CD8-positive, alpha-beta memory T cell (primary cell): Measurements from ENCODE around the gene HSDL1. TPM values are rescaled to one million over a fixed set of nuclear protein-coding genes. Genes with fewer than 3 reads are reported as not detected.
"Not testable (repeated sequence)": the region's sequence is repeated elsewhere in the genome, so short reads cannot be mapped to it uniquely, and the experiment has no call there.

Experiments used
- CTCF ChIA-PET: fragments of 350-600 bp; sonication (Branson Sonifier 250); formaldehyde crosslinking; loops from one replicate; lab custom pipeline; 2021; ENCODE audit warnings: antibody characterized with exemption; lab: Charles Lee
- POLR2A ChIA-PET: fragments of 350-600 bp; sonication (Branson Sonifier 250); formaldehyde crosslinking; loops from one replicate; lab custom pipeline; 2021; ENCODE audit warnings: antibody characterized with exemption; lab: Charles Lee
- DNase-seq, 5 donors: peaks; one replicate each; pipeline versions ENCODE4 v3.0.0 to v3.0.0-alpha.2; 2020 to 2022; ENCODE audit warnings: mixed read lengths in 1 of 5
- H3K27ac ChIP-seq: one replicate; pipeline ENCODE4 v1.7.0; 2013; ENCODE audit warnings: low read depth, mild to moderate bottlenecking, low read length, moderate library complexity
- H3K27me3 ChIP-seq: 2 replicates; pipeline ENCODE4 v1.7.0; 2013; ENCODE audit warnings: low read length, mild to moderate bottlenecking; ENCODE audit not compliant: insufficient read depth, poor library complexity, severe bottlenecking
- H3K36me3 ChIP-seq: 2 replicates; pipeline ENCODE4 v1.7.0; 2013; ENCODE audit warnings: mild to moderate bottlenecking, low read length, moderate library complexity; ENCODE audit not compliant: insufficient read depth
- H3K4me1 ChIP-seq: 2 replicates; pipeline ENCODE4 v1.7.0; 2013; ENCODE audit warnings: mild to moderate bottlenecking, low read length, moderate library complexity; ENCODE audit not compliant: insufficient read depth
- H3K4me3 ChIP-seq: 2 replicates; pipeline ENCODE4 v1.7.0; 2013; ENCODE audit warnings: mild to moderate bottlenecking, low read length
- H3K9me3 ChIP-seq: 2 replicates; pipeline ENCODE4 v1.7.0; 2013; ENCODE audit warnings: mild to moderate bottlenecking, low read length
- H3K27ac Mint-ChIP-seq, 8 donors: one replicate each; pipeline ENCODE4 v1.8.0; 2020 to 2021; ENCODE audit warnings: mixed read lengths in 8 of 8, mild to moderate bottlenecking in 6 of 8, inconsistent platforms in 3 of 8, moderate library complexity in 3 of 8
- H3K27me3 Mint-ChIP-seq, 2 donors: one replicate each; pipeline ENCODE4 v1.8.0; 2020 to 2021; ENCODE audit warnings: mixed read lengths in 2 of 2, mild to moderate bottlenecking in 1 of 2, moderate library complexity in 1 of 2
- H3K36me3 Mint-ChIP-seq, 3 donors: one replicate each; pipeline ENCODE4 v1.8.0; 2020 to 2021; ENCODE audit warnings: mixed read lengths in 3 of 3, inconsistent platforms in 1 of 3, mild to moderate bottlenecking in 1 of 3
- H3K4me1 Mint-ChIP-seq, 3 donors: one replicate each; pipeline ENCODE4 v1.8.0; 2020 to 2021; ENCODE audit warnings: mixed read lengths in 3 of 3, inconsistent platforms in 1 of 3, mild to moderate bottlenecking in 1 of 3
- H3K4me3 Mint-ChIP-seq, 7 donors: one replicate each; pipeline ENCODE4 v1.8.0; 2020 to 2021; ENCODE audit warnings: mixed read lengths in 7 of 7, mild to moderate bottlenecking in 6 of 7, moderate library complexity in 4 of 7, inconsistent platforms in 2 of 7
- H3K9me3 Mint-ChIP-seq, 5 donors: one replicate each; pipeline ENCODE4 v1.8.0; 2020 to 2022; ENCODE audit warnings: mixed read lengths in 5 of 5, mild to moderate bottlenecking in 3 of 5, moderate library complexity in 2 of 5, inconsistent platforms in 1 of 5
- polyA plus RNA-seq: library from polyadenylated mRNA; unstranded; fragments of 300-500 nt; fragmentation: Illumina TruSeq; gene quantifications from one replicate; pipeline ENCODE4 v1.2.3, GENCODE V29; 2021
- total RNA-seq, 2 experiments: library from RNA; stranded (reverse); gene quantifications; one replicate each; pipeline ENCODE4 v1.2.3, GENCODE V29; 2021

Gene HSDL1
- total and polyA plus RNA-seq, 3 experiments from 2014 or later: 7.0 to 15.2 (median 13.5) TPM

DNA sequence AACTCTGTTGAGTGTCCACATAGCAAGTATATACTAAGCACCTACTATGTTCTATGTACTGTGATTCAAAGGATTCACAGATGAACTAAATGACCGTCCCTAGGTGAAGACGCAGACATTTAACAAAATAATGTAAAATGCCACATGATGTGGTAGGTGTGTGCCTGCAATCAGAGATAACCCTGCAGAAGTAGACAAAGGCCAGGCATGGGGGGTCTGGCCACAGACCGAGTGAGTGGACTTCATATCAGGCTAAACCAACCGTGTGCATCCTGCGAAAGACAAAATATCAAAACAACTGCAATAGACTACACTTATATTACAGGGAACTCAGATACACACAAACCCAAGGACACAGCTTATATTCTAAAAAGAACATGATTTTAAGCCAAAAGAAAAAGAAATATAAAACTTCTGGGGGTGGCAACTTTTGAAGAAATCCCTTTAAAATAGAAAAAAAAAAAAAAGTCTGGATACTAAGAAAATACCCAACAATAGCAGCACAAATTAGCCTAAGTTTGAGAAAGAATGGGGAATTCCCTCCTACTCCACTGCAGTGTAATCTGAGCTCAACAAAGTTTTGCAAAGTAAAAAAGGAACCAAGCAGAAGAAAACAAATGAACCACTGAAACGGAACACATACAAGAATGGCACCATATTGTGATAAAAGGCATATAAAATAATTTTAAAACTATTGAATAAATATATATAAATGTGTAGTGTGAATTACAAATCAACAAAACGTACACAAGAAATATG is 12.3 kb downstream of the HSDL1 start:
- POLR2A ChIA-PET: no interaction called here

DNA sequence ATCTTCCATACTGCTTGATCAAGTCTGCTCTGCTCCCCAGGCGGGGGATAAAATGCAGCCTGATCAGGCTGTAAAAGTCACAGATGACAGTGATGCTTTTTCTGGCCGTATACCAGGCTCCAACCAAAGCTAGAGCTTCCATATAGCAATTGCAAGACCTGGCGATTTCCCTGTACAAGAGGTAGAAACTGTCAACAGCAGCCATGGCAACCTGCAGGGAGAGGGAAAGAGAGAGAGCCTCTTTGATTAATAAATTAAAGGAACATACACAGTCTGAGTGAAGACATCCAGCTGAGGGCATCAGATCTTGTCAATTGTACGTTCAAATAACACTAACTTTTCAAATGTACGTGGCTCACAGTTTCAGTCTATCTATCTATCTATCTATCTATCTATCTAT is 13.9 kb downstream of the HSDL1 start:
- Histone ChIP-seq H3K27ac (no peak overlapping the region), H3K9me3 (no peaks in the 10 kb centered on the region), H3K36me3 (peaks cover 6% of the 10 kb centered on the region), H3K4me1 (no peaks in the 10 kb centered on the region), H3K4me3 (no peak overlapping the region), H3K27me3 (no peaks in the 10 kb centered on the region)
- peak overlapping the region in 1 of 8 donors; percentile 84 for H3K27ac Mint-ChIP-seq
- H3K9me3 Mint-ChIP-seq: no peaks in the 10 kb centered on the region
- peaks cover 0 to 7% (median 2%) of the 10 kb centered on the region in 3 donors for H3K4me1 Mint-ChIP-seq
- CTCF ChIA-PET: no interaction called here
- DNase-seq: no peak
- peaks cover 0 to 1% of the 10 kb centered on the region in 2 donors for H3K27me3 Mint-ChIP-seq
- H3K4me3 Mint-ChIP-seq: no peak overlapping the region
- POLR2A ChIA-PET: no interaction called here
- peaks cover 7 to 48% (median 11%) of the 10 kb centered on the region in 3 donors for H3K36me3 Mint-ChIP-seq

More for the DNA sequence above, 12.3 kb downstream of the HSDL1 start:
- peaks cover 6% of the 10 kb centered on the region for H3K36me3 ChIP-seq
- peaks cover 3% of the 10 kb centered on the region for H3K4me1 ChIP-seq
- Mint-ChIP-seq H3K27ac (no peak overlapping the region), H3K9me3 (no peaks in the 10 kb centered on the region), H3K4me3 (no peak overlapping the region), H3K27me3 (peaks cover 0 to 1% of the 10 kb centered on the region in 2 donors), H3K4me1 (peaks cover 2 to 14% (median 5%) of the 10 kb centered on the region in 3 donors), H3K36me3 (peaks cover 3 to 38% (median 9%) of the 10 kb centered on the region in 3 donors)
- CTCF ChIA-PET: interaction anchor here (1.6 kb wide), 1 partner anchor 16 kb away, joined by 11 read pairs; the partner anchor contains the start of gene MBTPS1
- no peaks in the 10 kb centered on the region for H3K9me3 ChIP-seq
- H3K27me3 ChIP-seq: no peaks in the 10 kb centered on the region
- no peak overlapping the region for H3K27ac ChIP-seq
- no peak for DNase-seq
- no peak overlapping the region for H3K4me3 ChIP-seq

DNA sequence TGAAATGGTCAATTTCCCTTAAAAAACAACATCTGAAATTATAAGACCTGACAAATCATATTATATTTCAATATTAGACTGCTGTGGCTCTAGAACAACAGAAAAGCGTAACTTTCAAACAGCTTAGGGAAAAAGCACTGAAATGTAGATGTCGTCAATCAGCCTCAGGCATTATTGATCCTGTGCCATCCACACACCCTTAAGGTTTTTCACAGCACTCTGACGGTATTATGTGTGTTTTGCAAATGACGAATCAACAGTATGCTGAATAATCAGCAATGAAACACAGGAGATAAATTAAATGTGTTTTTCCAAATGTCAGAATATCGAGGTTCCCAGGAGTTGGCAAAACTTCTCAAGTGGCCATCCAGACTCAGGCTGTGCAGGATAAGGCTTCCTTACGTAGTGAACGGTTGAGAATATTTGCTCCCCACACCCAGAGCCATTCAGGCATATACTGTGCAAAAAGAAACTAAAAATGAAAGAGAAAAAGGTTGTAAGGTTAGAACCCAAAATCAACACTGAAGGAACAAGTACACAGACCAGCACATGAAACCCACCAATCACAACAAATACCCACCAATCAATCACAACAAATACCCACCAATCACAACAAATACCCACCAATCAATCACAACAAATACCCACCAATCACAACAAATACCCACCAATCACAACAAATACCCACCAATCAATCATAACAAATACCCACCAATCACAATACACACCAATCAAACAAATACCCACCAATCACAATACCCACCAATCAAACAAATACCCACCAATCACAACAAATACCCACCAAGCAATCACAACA is 20.5 kb downstream of the HSDL1 start:
- Mint-ChIP-seq H3K4me3 (no peak overlapping the region), H3K4me1 (no peaks in the 10 kb centered on the region), H3K9me3 (no peaks in the 10 kb centered on the region), H3K27ac (peak overlapping the region in 1 of 8 donors; percentile 5), H3K36me3 (peaks cover 4 to 50% (median 11%) of the 10 kb centered on the region in 3 donors), H3K27me3 (no peaks in the 10 kb centered on the region)
- ChIA-PET CTCF (interaction anchor here (1.2 kb wide), 1 partner anchor 9 kb away, joined by 3 read pairs; no protein-coding TSS in a partner anchor), POLR2A (no interaction called here)
- DNase-seq: no peak
- Histone ChIP-seq H3K36me3 (peaks cover 9% of the 10 kb centered on the region), H3K9me3 (no peaks in the 10 kb centered on the region), H3K4me1 (no peaks in the 10 kb centered on the region), H3K27me3 (no peaks in the 10 kb centered on the region), H3K27ac (no peak overlapping the region), H3K4me3 (no peak overlapping the region)

GRCh38 chr16:84121007-84121406 is 24.0 kb downstream of the HSDL1 start:
- H3K27me3 Mint-ChIP-seq: peaks cover 0 to 1% of the 10 kb centered on the region in 2 donors
- no peaks in the 10 kb centered on the region for H3K27me3 ChIP-seq
- peaks cover 8% of the 10 kb centered on the region for H3K36me3 ChIP-seq
- peaks cover 6 to 14% (median 8%) of the 10 kb centered on the region in 3 donors for H3K4me1 Mint-ChIP-seq
- POLR2A ChIA-PET: no interaction called here
- H3K27ac ChIP-seq: no peak overlapping the region
- H3K4me1 ChIP-seq: peaks cover 9% of the 10 kb centered on the region
- peaks cover 0 to 38% (median 6%) of the 10 kb centered on the region in 3 donors for H3K36me3 Mint-ChIP-seq
- no peaks in the 10 kb centered on the region for H3K9me3 Mint-ChIP-seq
- no peaks in the 10 kb centered on the region for H3K9me3 ChIP-seq
- CTCF ChIA-PET: no interaction called here
- no peak overlapping the region for H3K4me3 ChIP-seq
- H3K4me3 Mint-ChIP-seq: no peak overlapping the region
- H3K27ac Mint-ChIP-seq: peak overlapping the region in 1 of 8 donors; percentile 11
- DNase-seq: no peak

GRCh38 chr16:84120023-84120422 is 25.0 kb downstream of the HSDL1 start:
- Histone ChIP-seq H3K36me3 (peaks cover 8% of the 10 kb centered on the region), H3K27me3 (no peaks in the 10 kb centered on the region), H3K27ac (no peak overlapping the region), H3K4me1 (peaks cover 19% of the 10 kb centered on the region), H3K9me3 (no peaks in the 10 kb centered on the region), H3K4me3 (no peak overlapping the region)
- Mint-ChIP-seq H3K4me1 (peaks cover 12 to 24% (median 18%) of the 10 kb centered on the region in 3 donors), H3K36me3 (peaks cover 0 to 36% (median 3%) of the 10 kb centered on the region in 3 donors), H3K27ac (no peak overlapping the region), H3K9me3 (no peaks in the 10 kb centered on the region), H3K4me3 (no peak overlapping the region), H3K27me3 (peaks cover 0 to 1% of the 10 kb centered on the region in 2 donors)
- CTCF ChIA-PET: no interaction called here
- POLR2A ChIA-PET: no interaction called here
- DNase-seq: no peak

DNA sequence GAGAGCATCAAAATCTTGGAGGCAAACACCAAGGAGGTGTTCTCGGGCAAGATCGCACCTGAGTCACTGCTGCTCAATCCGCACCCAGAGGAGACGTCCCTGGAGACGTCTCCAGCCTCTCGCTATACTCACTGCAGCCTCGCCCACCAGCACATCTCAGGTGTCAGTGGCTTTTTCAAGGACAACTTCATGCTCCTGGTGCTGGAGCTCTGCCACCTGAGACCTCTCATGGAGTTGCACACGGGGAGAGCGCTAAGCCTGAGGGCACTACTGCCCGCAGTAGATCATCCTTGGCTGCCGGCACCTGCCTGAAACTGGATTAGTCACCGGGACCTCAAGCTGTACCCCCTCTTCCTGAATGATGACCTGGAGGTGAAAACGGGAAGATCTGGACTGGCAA is 25.6 kb downstream of the HSDL1 start:
- peak overlapping the region in 1 of 7 donors; percentile 23 for H3K4me3 Mint-ChIP-seq
- H3K9me3 ChIP-seq: no peaks in the 10 kb centered on the region
- no peak overlapping the region for H3K4me3 ChIP-seq
- CTCF ChIA-PET: no interaction called here
- peaks cover 21% of the 10 kb centered on the region for H3K4me1 ChIP-seq
- DNase-seq: no peak
- H3K27me3 Mint-ChIP-seq: peaks cover 0 to 1% of the 10 kb centered on the region in 2 donors
- H3K27me3 ChIP-seq: no peaks in the 10 kb centered on the region
- H3K4me1 Mint-ChIP-seq: peaks cover 13 to 29% (median 22%) of the 10 kb centered on the region in 3 donors
- no peak overlapping the region for H3K27ac Mint-ChIP-seq
- H3K9me3 Mint-ChIP-seq: no peaks in the 10 kb centered on the region
- POLR2A ChIA-PET: no interaction called here
- peaks cover 7% of the 10 kb centered on the region for H3K36me3 ChIP-seq
- H3K27ac ChIP-seq: no peak overlapping the region
- peaks cover 0 to 33% (median 3%) of the 10 kb centered on the region in 3 donors for H3K36me3 Mint-ChIP-seq

DNA sequence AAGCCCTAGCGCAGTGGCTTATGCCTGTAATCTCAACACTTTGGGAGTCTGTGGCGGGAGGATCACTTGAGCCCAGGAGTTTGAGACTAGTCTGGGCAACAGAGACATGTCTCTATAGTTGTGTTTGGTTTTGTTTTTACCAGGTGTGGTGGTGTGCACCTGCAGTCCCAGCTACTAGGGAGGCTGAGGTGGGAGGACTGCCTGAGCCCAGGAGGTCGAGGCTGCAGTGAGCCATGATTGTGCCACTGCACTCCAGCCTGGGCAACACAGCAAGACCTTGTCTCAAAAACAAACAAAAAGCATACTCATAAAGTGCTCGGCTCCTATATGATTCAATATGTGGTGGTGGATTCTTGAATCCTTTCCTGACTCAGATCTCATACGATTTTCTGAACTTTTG is 26.7 kb downstream of the HSDL1 start:
- H3K27ac ChIP-seq, H3K9me3 Mint-ChIP-seq, POLR2A ChIA-PET, H3K9me3 ChIP-seq, DNase-seq, H3K27me3 ChIP-seq, H3K36me3 ChIP-seq, H3K4me3 ChIP-seq, CTCF ChIA-PET, H3K27me3 Mint-ChIP-seq: not testable (repeated sequence)
- Mint-ChIP-seq H3K4me1 (peaks cover 16 to 37% (median 29%) of the 10 kb centered on the region in 3 donors), H3K36me3 (peaks cover 0 to 26% (median 3%) of the 10 kb centered on the region in 3 donors), H3K4me3 (peak overlapping the region; percentile 44 to 77 (median 64)), H3K27ac (peak overlapping the region in 4 of 8 donors; percentile 14 to 75 (median 25))
- H3K4me1 ChIP-seq: peaks cover 23% of the 10 kb centered on the region
